HG03097 (cell line): ENCODE measurements around the gene ADAM30.

Source experiments
- ATAC-seq: cut with Tn5 transposase; IDR thresholded peaks from one replicate; pipeline ENCODE4 v1.9.1; 2021; ENCODE audit not compliant: unreplicated experiment, low FRiP score

The ADAM30 gene

DNA sequence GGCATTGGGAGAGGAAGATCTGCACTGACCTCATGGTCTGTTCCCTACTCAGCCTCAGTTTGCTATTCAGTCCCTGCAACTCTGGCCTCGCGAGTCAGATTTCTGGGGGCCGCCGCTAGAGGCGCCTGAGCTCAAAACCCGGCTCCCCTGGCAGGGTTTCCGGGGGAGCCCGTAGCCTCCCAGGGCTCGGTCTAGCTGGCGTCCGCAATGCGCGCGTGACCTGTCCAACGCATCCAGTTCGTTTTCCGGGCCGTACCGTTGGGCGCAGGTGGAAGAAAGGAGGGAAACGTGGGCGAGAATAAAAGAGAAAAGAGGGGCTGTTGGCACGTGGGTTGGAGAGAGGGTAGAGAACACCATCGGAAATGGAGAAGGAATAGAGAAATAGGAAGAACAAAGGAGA, at the start of gene ADAM30:
Gene ADAM30, minus strand, starts transcription at position 213 of the 400 bp plus-strand sequence. Its CDS starts 179 bp downstream, at position 34.
- ATAC-seq, result no peak

- ATAC-seq, result no peak
These were observed 46.9 kb upstream of the ADAM30 start for GRCh38 chr1:119943216-119943615.

DNA sequence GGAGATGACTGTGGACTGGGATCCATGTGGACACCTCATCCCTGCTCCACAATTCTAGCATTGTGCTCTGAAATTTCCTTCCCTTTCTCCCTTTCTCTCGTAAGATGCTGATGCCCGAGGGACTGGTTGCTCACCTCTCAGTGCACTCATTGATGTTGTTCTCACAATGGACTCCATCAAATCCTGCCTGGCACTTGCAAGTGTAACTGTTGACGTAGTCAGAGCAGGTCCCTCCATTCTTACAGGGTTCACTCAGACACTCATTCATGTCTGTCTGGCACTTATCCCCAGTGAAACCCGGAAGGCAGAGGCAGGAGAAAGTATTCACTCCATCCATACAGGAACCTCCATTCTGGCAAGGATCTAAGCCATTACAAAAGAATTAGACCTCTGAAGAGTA, 45.1 kb upstream of the ADAM30 start:
- no peak for ATAC-seq

DNA sequence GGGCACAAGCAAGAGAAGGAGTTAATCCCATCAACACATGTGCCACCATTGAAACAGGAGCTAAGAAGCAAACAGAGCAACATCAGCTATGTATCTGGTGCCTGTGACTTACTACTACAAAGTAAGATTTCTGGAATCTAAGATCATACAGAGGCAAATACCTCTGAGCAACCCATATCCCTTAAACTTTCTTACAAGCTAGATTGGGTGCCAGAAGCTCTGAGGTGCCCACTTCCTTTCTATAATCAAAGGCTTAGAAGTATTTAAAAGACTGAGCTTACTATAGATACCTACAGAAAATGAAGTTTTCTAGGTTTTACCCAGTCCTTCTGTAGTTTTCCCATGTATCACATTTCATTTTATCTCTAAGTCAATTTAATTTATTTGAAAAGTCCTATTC, 44.4 kb upstream of the ADAM30 start:
- ATAC-seq, result no peak

DNA sequence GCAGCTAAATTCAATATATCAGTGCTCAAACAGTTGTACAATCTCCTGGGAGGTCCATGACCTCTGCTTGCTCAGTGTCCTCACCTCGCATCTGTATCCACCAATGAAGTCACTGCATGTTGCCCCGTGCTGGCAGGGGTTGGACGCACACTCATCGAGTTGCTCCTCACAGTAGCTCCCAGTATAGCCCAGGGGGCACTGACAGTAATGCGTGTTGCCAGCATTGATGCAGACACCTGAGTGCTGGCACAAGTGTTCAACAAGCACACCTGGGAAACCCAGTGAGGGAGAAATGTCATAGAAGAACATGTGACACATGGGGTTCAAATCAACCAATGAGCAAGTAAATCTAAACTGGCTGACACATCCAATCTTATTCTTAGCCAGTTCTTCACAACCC, 40.9 kb upstream of the ADAM30 start:
- ATAC-seq, result no peak

DNA sequence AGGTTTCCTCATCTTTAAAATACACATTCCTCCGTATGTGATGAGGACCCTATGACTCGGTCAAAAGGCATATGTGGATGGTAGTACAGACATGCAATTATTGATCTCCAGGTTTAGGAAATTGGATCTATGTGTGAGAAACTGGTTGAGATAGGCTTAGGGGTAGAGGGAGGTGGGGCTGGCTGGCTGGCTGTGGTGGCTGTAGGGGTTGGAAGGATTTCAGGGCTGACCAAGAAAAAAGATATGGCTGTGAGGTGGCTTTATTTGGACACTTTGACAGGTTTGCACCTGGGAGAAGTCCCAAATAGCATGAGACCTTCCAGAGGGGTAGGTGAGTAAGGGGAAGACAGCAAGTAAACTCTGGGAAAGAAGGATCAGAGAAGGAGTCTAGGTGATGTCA, 39.6 kb upstream of the ADAM30 start:
- ATAC-seq, result no peak

GRCh38 chr1:119935373-119935772, 39.1 kb upstream of the ADAM30 start:
- ATAC-seq, result no peak

DNA sequence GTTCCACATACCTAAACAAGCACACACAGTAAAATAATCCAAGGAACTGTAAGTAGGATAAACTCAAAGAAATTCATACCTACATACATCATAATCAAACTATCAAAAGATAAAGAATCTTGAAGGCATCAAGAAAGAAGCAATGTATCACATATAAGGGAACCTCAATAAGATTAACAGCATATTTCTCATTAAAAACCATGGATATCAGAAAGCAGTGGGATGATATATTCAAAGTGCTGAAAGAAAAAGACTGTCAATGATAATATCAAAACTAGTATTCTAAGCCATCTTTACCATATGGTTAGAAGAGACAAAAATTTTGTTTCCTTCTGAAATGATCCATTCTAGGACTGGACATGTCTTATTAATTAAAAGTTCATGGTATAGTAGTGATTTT, 37.1 kb upstream of the ADAM30 start:
- no peak for ATAC-seq

- no peak for ATAC-seq
These were observed 33.5 kb upstream of the ADAM30 start for GRCh38 chr1:119929643-119930315.

GRCh38 chr1:119926553-119926952, 30.2 kb upstream of the ADAM30 start:
- ATAC-seq, result no peak

DNA sequence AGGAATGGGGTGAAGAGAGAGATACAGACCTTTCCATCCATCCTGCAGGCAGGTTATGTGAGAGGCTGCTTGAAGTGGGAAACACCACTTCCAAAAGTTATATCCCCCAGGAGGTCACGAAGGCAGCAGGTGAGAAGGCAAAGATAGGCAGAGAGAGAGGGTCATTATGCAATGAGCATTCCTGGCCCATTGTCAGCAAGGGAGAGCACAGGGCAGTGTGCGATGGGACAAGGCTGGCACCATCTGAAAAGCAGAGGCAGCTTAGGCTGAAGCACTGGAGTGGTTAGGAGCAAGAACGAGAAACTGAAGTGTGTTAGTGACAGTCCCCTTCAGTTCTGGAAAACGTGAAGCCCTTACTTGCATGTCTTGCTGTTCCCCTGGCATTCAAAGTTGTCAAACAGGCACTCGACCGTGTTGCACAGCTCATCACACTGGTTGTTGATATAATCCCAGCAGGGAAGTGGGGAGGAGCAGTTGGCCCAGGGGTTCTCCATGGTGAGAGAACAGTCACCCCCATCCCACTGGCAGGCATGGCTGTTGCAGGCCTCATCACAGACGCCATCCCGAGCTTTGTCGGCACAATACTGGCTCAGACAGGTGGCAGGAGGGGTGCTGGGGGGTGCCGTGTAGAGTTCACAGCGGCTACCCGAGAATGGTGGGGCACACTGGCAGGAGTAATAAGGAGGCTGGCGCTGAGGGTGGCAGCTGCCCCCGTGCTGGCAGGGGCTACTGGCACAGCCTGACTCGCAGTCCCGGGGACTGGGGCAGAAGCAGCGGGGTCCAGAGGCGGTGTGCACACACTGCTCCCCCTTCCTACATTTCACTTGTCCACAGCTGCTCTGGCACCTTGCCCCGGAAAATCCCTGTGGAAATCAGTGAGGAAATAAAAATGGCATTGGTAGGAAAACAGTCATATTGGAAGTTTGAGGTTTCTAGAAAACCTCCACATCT, 28.9 kb upstream of the ADAM30 start:
- ATAC-seq, result no peak

- ATAC-seq, result no peak
These were observed 24.0 kb upstream of the ADAM30 start for GRCh38 chr1:119920104-119920968.

DNA sequence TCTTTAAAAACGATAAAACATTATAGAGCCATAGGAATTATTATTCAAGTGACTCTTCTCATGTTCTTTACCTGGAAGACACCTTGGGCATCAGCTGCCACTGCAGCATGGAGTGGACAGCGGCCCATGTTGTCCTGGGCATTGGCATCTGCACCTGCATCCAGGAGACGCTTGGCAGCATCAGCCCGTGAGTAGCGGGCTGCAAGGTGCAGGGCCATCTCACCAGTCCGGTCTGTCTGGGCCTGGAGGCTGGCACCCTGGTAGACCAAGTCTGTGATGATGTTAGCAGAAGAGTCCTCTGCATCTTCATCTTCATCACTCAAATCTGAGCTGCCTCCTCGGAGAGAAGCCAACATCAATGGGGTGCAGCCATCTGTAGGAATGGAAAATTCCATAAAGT, 22.9 kb upstream of the ADAM30 start:
- ATAC-seq, result no peak

DNA sequence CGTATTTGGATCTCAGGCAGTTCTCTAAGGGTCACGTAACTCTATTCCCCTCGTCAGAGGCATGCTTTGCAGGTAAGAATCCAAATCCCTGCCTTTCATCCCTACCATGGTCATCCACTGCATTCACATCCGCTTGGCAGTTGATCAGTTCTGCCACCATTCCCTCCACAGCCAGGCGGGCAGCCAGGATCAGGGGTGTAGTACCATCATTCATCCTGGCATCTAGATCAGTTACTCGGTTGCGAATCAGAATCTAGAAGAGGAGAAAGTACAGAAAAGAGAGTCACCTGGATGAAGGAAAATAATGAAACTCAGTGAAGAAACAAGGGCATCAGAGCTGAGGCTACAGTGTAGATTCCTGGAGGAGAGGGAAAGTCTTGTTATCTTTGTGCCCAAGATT, 22.0 kb upstream of the ADAM30 start:
- ATAC-seq, result no peak

- no peak for ATAC-seq
These were observed 21.2 kb upstream of the ADAM30 start for GRCh38 chr1:119917304-119918055.

DNA sequence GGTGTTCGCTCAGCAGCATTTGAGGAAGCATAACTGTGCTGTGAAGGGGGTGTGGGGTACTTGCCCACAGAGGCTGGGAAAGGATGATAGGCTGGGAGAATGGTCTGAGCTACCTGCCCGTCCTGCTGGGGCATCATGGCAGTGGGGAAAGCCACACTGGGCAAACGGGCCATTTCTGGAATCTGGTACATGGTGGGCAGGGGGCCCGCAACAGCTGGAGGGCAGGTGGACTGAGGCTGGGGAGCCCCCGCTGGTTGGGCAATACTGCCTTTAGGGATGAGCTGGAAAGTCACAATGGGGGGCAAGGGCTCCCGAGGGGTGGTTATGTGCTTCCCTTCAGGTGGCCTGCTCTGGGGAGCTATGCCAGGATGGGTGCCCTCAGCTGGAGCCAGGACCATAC, 19.2 kb upstream of the ADAM30 start:
- no peak for ATAC-seq

DNA sequence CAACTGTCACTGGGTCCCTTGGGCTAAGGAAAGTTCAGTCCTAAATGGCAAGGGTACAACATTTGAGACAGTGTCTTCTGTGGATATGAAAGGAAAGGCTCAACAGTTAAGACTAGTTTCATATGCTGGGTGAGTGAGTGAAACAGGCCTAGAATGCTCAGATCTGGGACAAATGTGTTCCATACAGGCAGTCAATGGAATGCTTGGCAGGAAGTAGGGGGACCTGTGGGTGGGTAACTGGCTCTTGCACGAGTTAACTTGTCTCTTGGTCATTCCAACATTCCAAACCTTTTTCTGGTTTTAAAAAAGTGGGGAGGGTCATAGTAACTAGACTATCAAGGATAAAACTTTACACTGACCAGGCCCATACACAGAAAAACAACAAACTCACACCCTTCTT, 17.8 kb upstream of the ADAM30 start:
- ATAC-seq, result no peak

DNA sequence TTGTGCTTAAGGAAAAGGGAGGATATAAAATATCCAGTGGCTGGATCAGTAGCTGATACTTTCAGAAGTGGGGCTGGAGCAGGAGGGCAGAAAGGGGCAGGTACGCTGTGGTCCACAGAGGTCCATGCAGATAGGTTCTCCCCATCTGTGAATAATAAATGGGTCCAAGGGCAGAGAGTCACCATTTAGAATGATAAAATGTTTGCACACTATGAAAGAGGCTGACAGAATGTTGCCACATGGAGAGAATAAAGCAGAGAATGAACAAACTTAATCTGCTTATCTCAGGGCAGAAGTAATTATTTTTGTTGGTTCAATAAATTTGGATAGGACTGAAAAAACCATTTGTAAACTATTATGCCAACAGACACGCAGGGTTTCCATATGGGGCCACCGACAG, 16.6 kb upstream of the ADAM30 start:
- ATAC-seq, result no peak

GRCh38 chr1:119911775-119912174, 15.5 kb upstream of the ADAM30 start:
- no peak for ATAC-seq

DNA sequence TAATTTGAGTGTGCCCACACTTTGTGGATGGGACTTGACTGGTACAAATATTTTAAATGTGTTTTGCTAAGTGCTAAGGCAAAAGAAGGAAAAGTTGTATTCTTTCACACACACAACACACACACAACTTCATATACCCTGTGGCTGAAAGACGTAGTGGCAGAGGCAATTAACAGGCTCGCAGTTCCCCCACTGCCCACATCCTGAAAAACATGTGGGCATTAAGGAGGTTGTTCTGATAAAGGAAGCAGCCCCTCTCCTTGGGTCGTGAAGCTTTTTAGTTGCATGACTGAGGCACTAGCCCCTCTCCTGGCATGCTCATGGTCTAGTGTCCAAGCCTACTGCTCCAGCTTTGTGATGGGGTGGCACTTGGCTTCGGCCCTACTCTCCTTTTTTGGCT, 14.3 kb upstream of the ADAM30 start:
- ATAC-seq, result no peak
